Right lobe of liver (tissue), 6 donors: ENCODE measurements around the gene RYR3. TPM values are rescaled to one million over a fixed set of nuclear protein-coding genes. Genes with fewer than 3 reads are reported as not detected.

Source experiments
- ATAC-seq, 4 donors: fragments of 200-7000 bp; cut with Tn5 transposase; one replicate each; pipeline ENCODE4 v1.9.1; 2020; ENCODE audit warnings: mild to moderate bottlenecking in 4 of 4, moderate library complexity in 4 of 4
- DNase-seq, 3 donors: peaks; one replicate each; pipeline ENCODE4 v3.0.0-alpha.2; 2020
- H3K27ac ChIP-seq, 3 donors: fragments of 200-600 bp; one replicate each; pipeline ENCODE4 v1.8.0; 2022
- H3K27me3 ChIP-seq, 2 donors: fragments of 200-600 bp; one replicate each; pipeline ENCODE4 v1.8.0; 2022
- H3K36me3 ChIP-seq, 4 donors: fragments of 200-600 bp; sonication (generic) in 1 of 4; one replicate each; pipeline versions ENCODE4 v1.5.1 to v1.8.0; 2017 to 2022; ENCODE audit warnings: control low read depth in 1 of 4
- H3K4me1 ChIP-seq, 4 donors: fragments of 200-600 bp; sonication (generic) in 1 of 4; one replicate each; pipeline versions ENCODE4 v1.5.1 to v1.8.0; 2017 to 2022; ENCODE audit warnings: control low read depth in 1 of 4
- H3K4me3 ChIP-seq, 3 donors: fragments of 200-600 bp; one replicate each; pipeline ENCODE4 v1.8.0; 2022
- H3K9me3 ChIP-seq, 4 donors: fragments of 200-600 bp; sonication (generic) in 1 of 4; one replicate each; pipeline versions ENCODE4 v1.5.1 to v1.8.0; 2017 to 2022; ENCODE audit warnings: control low read depth in 1 of 4
- POLR2A ChIP-seq: fragments of 450-650 bp; IDR thresholded peaks from one replicate; pipeline ENCODE4 v1.6.1; 2017; ENCODE audit warnings: antibody characterized with exemption, mild to moderate bottlenecking
- WGBS: methylation state at CpG from one replicate; pipeline ENCODE4 v1.1.6; 2018; ENCODE audit warnings: low coverage, low lambda C conversion rate; ENCODE audit not compliant: insufficient coverage; ENCODE audit errors: missing lambda C conversion rate; 5-methylcytosine and 5-hydroxymethylcytosine counted together
- intact Hi-C, 2 donors: fragments of 100-400 bp; cut with DNase I; formaldehyde crosslinking; loops; one replicate each; pipeline versions ENCODE4 v1.11.2 to v1.14.1; 2022
- total RNA-seq, 6 experiments: library from RNA; depleted of rRNA in 2 of 6; stranded (reverse); fragments of >200 nt in 2 of 6; fragmentation: NEBNext Ultra II Directional in 3 of 6; extraction: Animal tissue kit (Norgen Biotek cat#: 25700) in 3 of 6; gene quantifications; one replicate each; pipeline versions ENCODE4 v1.1.0 to v1.2.4, GENCODE V29; 2016 to 2023
- TF ChIP-seq, protein P1 (sequence below), 4 donors: fragments of 200-600 bp in 3 of 4; fragments of 450-650 bp in 1 of 4; IDR thresholded peaks; one replicate each; pipeline versions ENCODE4 v1.5.1 to v1.8.0; 2016 to 2022; ENCODE audit warnings: antibody characterized with exemption in 4 of 4, mild to moderate bottlenecking in 2 of 4
- donor health status: DM: no; HTN: yes; CAD: no.
- donor health status: DM: no; HTN: no; CAD: no.
- donor health status: DM: no; HTN: no; CAD: no.
- donor health status: DM: no; HTN: yes; CAD: no.
- donor health status: DM: no; HTN: yes; CAD: no.

RYR3 gene
- total RNA-seq, 6 experiments from 2014 or later = under 0.01 to 0.31 (median 0.05) TPM; not detected in 3

DNA sequence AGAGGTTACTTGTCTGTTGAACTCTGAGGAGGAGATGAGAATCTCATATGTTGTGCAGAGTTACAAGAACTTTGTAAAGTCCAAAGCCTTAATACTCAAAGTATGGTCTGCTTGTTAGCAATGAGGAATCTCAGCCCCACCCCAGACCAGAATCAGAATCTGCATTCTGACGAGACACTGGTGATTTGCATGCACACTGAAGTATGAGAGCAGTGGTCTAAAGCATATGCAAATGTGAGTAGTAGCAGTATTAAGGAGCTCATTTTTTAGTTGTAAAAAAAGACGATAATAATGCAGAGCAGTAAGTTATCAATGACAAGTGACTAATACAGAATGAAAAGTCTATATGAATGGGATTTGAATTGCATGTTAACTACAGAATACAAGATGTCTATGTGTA lies 327.7 kb downstream of the RYR3 start:
- intact Hi-C loops = no loop called here
- TF ChIP-seq, protein P1, sequence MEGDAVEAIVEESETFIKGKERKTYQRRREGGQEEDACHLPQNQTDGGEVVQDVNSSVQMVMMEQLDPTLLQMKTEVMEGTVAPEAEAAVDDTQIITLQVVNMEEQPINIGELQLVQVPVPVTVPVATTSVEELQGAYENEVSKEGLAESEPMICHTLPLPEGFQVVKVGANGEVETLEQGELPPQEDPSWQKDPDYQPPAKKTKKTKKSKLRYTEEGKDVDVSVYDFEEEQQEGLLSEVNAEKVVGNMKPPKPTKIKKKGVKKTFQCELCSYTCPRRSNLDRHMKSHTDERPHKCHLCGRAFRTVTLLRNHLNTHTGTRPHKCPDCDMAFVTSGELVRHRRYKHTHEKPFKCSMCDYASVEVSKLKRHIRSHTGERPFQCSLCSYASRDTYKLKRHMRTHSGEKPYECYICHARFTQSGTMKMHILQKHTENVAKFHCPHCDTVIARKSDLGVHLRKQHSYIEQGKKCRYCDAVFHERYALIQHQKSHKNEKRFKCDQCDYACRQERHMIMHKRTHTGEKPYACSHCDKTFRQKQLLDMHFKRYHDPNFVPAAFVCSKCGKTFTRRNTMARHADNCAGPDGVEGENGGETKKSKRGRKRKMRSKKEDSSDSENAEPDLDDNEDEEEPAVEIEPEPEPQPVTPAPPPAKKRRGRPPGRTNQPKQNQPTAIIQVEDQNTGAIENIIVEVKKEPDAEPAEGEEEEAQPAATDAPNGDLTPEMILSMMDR (IDR thresholded peaks at IDR 0.05) = no peak
- no peak for TF ChIP-seq POLR2A
- Histone ChIP-seq H3K4me1 (no peaks in the 10 kb centered on the region), H3K36me3 (no peaks in the 10 kb centered on the region), H3K4me3 (no peak overlapping the region), H3K27ac (no peak overlapping the region), H3K27me3 (no peaks in the 10 kb centered on the region), H3K9me3 (no peaks in the 10 kb centered on the region)
- DNase-seq = no peak
- no peak for ATAC-seq
- 54% methylated on average over 2 of the region's 2 CpGs for WGBS

- no peaks in the 10 kb centered on the region for H3K9me3 ChIP-seq
- ATAC-seq (no peak), DNase-seq (no peak)
- H3K4me3 ChIP-seq = no peak overlapping the region
- TF ChIP-seq POLR2A = no peak
- TF ChIP-seq, protein P1 (IDR thresholded peaks at IDR 0.05) = no peak
- no peaks in the 10 kb centered on the region for H3K4me1 ChIP-seq
- H3K36me3 ChIP-seq = no peaks in the 10 kb centered on the region
- H3K27ac ChIP-seq = no peak overlapping the region
- intact Hi-C loops = no loop called here
- no peaks in the 10 kb centered on the region for H3K27me3 ChIP-seq
- 67% methylated on average over 4 of the region's 4 CpGs for WGBS
Measured at GRCh38 chr15:33639051-33639450, 328.3 kb downstream of the RYR3 start.

- DNase-seq (no peak), ATAC-seq (no peak)
- H3K27me3 ChIP-seq = no peaks in the 10 kb centered on the region
- H3K9me3 ChIP-seq = no peaks in the 10 kb centered on the region
- no peaks in the 10 kb centered on the region for H3K36me3 ChIP-seq
- H3K27ac ChIP-seq = no peak overlapping the region
- intact Hi-C loops = no loop called here
- TF ChIP-seq, protein P1 (IDR thresholded peaks at IDR 0.05) = no peak
- TF ChIP-seq POLR2A = no peak
- H3K4me1 ChIP-seq = no peaks in the 10 kb centered on the region
- 73% methylated on average over 2 of the region's 4 CpGs for WGBS
- H3K4me3 ChIP-seq = no peak overlapping the region
Measured at GRCh38 chr15:33639456-33639855, 328.7 kb downstream of the RYR3 start.

- intact Hi-C loops = no loop called here
- no peak overlapping the region for H3K27ac ChIP-seq
- ATAC-seq (peak in 3 of 4 donors; percentile 20 to 24 (median 22)), DNase-seq (no peak)
- no peaks in the 10 kb centered on the region for H3K4me1 ChIP-seq
- TF ChIP-seq POLR2A = no peak
- TF ChIP-seq, protein P1 (IDR thresholded peaks at IDR 0.05) = no peak
- H3K4me3 ChIP-seq = no peak overlapping the region
- WGBS = 27% methylated on average over 5 of the region's 6 CpGs
- H3K27me3 ChIP-seq = no peaks in the 10 kb centered on the region
- H3K36me3 ChIP-seq = no peaks in the 10 kb centered on the region
- no peaks in the 10 kb centered on the region for H3K9me3 ChIP-seq
Measured at GRCh38 chr15:33639978-33640377, 329.2 kb downstream of the RYR3 start.

- WGBS = 28% methylated on average over 2 of the region's 4 CpGs
- Histone ChIP-seq H3K4me1 (no peaks in the 10 kb centered on the region), H3K4me3 (no peak overlapping the region), H3K27me3 (no peaks in the 10 kb centered on the region), H3K27ac (no peak overlapping the region), H3K9me3 (no peaks in the 10 kb centered on the region), H3K36me3 (no peaks in the 10 kb centered on the region)
- no peak for DNase-seq
- ATAC-seq = no peak
- intact Hi-C loops = no loop called here
- TF ChIP-seq, protein P1 (IDR thresholded peaks at IDR 0.05) = no peak
- TF ChIP-seq POLR2A = no peak
Measured at GRCh38 chr15:33641069-33641468, 330.3 kb downstream of the RYR3 start.
